HG03045 (cell line): ENCODE results near the gene MAP7D3.
"Not testable (repeated sequence)": the region's sequence is repeated elsewhere in the genome, so short reads cannot be mapped to it uniquely, and the experiment has no call there.

Experiments used
- ATAC-seq: cut with Tn5 transposase; IDR thresholded peaks from one replicate; pipeline ENCODE4 v1.9.1; 2021; ENCODE audit warnings: mild to moderate bottlenecking, moderate library complexity; ENCODE audit not compliant: unreplicated experiment

The MAP7D3 gene

GRCh38 chrX:136251041-136251991, at the start of gene MAP7D3:
Gene MAP7D3, minus strand, starts transcription at chrX:136251400. Its CDS starts 42 bp downstream, at chrX:136251358.
- peak; percentile 92 for ATAC-seq

DNA sequence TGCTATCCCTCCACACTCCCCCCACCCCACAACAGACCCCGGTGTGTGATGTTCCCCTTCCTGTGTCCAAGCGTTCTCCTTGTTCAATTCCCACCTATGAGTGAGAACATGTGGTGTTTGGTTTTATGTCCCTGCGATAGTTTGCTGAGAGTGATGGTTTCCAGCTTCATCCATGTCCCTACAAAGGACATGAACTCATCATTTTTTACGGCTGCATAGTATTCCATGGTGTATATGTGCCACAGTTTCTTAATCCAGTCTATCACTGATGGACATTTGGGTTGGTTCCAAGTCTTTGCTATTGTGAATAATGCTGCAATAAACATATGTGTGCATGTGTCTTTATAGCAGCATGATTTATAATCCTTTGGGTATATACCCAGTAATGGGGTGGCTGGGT, 49.5 kb upstream of the MAP7D3 start, which contains the start of gene ADGRG4:
ADGRG4 (plus strand) TSS at position 243 of the 400 bp plus-strand sequence. CDS start 7,815 bp downstream, outside the sequence.
- ATAC-seq: not testable (repeated sequence)

DNA sequence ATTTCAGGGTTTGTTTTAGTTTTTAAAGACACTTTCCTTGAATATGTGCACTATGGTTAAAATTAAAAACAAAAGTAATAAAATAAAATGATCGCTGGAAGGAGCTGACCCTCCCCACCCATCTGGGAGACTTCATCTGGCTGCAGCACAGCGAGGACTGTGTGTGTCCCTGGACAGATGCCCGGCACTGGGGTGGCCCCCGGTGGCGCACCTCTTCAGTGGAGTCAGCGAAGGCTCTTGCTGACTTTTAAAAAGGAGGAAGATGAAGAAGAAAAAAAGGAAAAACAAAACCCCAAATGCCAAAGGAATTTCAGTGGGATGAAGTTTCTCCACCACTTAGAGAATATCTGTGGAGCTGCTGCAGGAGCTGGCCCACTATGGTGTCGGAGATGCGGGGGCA, 44.2 kb upstream of the MAP7D3 start:
- no peak for ATAC-seq

DNA sequence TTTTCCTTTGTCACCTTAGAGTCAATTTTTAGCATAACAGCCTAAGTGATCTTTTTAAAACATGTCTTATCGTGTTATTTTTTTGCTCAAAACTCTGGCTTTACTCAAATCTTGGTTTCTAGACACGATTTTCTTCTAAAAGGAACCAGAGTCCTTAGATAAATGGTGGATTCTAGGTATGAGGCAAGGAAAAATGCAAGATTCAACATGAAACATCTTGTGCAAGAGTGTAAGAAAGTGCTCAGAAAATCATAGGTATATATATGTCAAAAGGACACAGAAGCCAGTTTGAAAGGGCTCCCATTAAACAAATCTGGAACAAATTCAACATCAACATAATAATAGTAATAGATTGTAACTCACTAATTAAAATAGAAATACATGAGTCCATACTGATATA, 41.5 kb upstream of the MAP7D3 start:
- ATAC-seq: no peak

DNA sequence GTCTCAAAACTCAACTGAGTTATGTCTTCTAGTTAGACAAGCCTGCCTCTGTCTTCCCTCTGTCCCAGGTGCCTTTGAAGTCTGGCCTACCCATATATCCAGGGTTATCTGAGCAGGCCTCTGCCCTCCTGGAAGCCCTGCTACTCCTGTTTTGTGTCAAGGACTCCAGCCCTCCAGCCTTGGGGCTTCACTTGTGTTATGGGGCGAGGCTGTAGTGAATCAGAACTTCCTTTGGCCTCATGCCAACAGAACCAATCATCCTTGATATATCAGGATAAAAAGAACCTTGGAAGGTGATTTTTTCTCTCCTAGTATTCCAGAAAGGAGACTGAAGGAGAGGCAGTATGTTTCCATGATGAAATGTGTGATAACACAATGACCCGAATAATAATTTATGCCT, 40.6 kb upstream of the MAP7D3 start:
- no peak for ATAC-seq

DNA sequence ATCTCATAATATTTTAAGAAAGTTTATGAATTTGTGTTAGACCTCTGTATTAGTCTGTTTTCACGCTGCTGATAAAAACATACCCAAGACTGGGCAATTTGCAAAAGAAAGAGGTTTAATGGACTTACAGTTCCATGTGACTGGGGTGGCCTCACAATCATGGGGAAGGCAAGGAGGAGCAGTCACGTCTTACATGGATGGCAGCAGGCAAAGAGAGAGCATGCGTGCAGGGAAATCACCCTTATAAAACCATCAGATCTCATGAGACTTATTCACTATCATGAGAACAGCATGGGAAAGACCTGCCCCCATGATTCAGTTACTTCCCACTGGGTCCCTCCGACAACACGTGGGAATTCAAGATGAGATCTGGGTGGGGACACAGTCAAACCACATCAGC, 35.2 kb upstream of the MAP7D3 start:
- ATAC-seq: not testable (repeated sequence)

DNA sequence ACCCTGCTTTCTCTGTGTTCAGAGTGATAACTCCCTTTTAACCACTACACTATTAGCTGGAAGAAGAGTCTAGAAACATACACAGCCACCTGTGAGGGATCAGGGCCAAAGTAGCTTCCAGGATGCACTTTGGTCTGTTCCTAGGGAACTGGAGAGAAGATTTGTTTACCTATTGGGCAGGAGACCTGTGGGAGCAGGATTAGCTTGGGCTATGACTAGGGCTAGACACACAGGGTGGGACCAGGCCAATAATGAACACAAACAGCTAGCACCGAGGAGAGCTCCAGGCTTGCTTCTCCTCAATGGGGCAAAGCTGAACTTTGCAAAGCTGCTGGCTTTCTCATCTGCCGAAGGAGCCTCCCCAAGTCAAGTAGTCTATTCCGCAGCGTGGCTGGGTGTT, 24.4 kb upstream of the MAP7D3 start:
- no peak for ATAC-seq

DNA sequence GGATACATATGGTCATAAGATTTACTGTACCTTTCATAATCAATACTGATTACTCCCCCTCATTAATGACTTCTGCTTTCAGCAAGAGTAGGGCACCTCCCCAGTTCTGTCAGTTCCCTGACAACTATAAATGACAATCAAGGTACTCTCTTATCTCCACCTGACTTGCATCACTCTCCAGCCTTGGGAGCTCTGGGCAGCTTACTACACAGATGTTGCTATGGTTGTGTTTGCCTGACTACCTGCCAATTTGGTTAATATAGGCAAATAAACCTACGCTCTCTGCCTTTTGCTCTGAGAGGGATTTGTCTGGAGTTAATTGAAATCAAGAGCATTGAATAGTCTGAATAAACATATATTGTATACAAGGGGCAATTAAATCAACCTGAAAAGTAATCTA, 22.8 kb upstream of the MAP7D3 start:
- no peak for ATAC-seq

DNA sequence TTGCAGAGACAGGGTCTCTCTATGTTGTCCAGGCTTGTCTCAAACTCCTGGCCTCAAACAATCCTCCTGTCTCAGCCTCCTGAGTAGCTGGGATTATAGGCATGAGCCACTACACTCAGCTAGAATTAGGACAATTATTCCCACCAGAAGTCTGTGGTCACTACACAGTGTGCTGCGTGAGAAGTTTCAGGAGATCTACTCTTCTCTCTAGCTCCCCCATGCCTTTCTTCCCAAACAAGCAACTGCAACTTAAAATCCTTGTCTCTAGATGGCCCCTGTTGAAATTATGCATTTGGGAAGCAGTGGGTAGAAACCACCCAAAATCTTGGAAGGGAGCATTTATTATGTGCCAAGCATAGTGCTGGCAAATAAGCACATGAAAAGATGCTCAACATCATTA, 21.1 kb upstream of the MAP7D3 start:
- no peak for ATAC-seq

DNA sequence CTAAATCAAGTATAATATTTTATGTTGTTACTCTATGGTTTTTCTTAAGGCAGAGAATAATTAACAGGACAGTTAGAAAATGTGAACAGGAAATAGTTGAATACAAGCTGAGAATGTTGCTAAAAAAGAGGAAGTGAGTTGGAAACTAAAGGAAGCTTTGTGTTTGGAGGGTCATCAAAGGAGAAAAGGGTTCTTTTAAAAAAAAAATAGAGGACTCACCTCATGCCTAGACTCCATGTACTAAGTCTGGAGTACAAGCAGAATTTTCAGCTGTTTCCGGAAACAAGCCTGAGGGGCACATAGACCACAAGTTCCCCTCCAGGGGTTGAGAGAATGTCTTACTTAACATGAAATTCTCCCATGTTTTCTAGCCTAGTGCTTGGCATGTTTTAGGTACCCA, 20.1 kb upstream of the MAP7D3 start:
- ATAC-seq: no peak

- ATAC-seq: no peak
Observed at GRCh38 chrX:136269921-136270320, 18.7 kb upstream of the MAP7D3 start.

DNA sequence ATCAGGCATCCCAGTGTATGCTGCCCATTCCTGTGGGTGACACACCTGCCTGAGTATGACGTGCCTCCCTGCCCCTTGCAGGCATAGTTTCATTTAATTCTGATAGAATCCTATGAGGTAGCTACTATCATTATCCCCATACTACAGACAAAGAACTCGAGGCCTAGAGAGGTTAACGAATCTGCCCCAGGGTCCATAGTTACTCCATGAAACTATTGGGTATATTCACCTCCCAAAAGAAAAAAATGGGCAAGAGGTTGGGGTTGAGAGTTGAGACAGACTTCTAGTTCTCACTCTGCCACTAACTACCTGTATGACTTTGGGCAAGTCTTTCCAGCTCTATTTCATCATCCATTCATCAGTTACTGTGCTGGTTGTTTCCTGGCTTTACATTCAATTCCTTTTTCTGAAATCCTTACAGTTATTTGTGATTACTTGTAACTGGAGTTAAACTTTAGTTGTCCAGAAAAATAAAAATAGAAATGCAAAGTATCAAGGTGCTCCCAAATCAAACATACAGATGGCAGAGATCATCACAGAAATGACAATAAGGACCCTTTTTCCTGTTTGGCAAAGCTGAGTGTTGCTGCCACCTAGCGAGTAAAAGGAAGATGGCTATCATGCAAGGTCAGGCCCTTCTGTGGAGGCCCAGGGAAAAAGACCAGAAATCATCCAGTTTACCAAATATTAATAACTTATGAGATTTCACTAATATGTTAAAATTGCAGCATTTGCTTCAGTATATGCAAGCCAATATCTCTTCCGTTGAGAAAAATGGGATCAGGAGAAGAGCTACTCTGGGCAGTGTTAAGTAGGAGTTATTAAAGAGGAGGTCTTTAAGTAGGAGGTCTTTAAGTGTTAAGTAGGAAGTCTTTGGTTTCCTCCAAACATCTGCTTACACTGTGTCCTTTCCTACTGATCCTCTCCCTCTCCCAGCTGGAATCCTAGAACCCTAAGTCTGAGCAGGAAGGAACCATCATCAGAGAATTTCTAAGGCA, 17.1 kb upstream of the MAP7D3 start:
- ATAC-seq: no peak

GRCh38 chrX:136266828-136267227, 15.6 kb upstream of the MAP7D3 start:
- no peak for ATAC-seq

DNA sequence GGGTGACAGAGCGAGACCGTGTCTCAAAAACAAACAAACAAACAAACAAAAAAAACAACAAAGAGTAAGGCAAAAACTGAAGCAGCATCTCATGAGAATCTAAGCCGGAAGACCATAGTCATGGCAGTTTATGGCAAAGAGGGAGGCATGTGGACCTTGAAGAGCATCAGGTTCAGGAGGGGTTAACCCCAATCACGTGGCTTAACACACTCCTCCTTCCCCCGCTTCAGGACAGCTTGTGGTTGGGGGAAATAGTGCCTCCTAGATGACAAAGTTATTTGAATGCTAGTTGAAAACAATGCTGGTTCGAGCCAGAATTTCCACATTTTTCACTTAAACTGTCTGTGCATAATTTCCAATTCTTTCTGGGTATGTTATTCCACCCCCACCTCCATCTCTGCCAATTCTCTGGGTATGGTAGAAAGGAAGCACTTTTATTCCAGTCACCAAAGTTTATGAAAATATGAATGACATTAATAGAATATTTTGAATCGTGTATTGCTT, 11.7 kb upstream of the MAP7D3 start:
- ATAC-seq: no peak

DNA sequence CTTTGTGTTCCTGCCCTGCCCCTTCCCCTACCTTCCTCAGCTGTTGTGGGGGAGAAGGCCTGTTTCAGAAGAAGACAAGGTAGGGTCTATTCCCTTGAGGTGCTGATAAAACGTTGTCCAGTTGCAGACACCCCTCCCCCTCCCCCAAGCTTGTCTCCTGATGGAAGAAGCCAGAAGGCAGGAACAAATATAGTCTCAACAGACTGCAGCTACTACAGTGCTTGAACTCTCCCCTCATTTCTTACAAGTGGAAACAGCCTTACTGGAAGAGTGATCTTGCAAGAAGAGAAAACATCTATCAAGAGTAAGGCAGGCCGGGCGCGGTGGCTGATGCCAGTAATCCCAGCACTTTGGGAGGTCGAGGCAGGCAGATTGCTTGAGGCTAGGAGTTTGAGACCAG, 11.0 kb upstream of the MAP7D3 start:
- no peak for ATAC-seq

- no peak for ATAC-seq
Observed at GRCh38 chrX:136261321-136261720, 10.1 kb upstream of the MAP7D3 start.

DNA sequence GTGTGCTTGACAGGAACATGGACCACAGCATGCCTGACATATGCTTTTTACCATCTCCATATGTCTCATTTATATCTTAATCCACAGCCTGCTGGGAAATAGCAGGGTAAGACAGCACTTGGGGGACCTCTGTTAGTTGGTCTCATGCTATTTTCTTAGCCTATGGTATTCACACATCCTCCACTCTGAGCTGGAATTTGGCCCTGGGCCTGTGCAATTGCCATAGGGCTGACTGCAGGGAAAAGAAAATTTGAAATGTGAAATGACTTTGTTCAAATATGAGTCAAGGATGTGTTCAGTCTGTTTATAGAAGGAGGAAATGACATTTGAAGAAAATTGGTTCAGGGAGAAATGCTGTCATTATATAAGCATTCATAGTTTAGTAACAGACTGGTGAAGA, 9.6 kb upstream of the MAP7D3 start:
- no peak for ATAC-seq

DNA sequence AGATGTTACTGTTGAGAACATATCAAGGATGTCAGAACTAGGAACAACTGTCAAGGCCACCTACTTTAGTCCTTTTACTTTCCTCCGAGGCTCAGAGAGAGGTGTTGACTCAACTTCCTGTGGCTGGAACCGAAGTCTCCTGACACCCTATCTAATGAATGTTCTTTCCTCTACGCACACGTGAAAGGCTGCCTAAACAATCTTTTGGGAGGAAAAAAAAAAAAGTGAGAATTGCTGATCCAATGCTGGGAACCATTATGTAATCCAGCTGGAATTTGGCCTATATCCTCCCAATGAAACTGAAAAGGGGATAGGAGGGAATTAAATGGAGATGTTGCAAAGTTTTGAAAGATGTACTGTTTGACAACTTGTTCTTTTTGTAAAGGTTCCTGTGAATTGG, 8.3 kb upstream of the MAP7D3 start:
- no peak for ATAC-seq

DNA sequence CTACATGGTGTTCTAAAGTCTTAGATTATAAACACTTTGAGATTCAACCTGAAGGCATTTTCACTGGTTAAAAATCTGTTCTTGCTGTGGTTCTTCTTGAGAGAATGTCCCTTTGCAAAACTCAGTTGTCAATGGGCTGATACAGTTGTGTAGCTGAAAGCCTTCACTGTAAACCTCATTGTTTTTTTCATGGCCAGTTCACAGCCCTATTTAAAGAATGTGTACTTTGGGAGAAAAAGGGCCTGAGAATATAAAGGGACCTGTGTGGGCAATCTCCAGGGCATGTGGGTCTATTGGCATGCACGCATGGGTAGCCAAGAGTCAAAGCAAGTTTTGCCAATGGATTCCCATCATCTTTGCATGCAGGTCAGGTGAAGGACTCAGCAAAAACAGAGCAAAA, 7.8 kb upstream of the MAP7D3 start:
- ATAC-seq: no peak

DNA sequence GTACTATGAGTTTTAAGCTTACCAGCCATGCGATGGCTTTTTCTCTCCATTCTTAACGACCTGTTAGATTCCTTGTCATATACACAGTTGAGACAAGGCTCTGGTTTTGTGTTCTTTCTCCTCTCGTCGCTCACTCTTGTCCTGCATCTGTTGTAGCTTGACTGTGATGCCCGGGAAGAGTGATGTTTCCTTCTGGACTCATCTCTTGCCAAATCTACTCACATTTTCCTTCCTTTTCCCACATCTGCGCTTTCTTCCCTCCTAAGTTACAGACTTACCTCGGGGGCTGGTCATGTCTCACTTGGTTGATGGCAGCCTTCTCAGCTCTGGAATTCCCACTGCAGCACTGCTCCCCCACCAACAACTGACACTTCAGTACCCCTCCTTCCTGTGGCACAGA, 4.8 kb upstream of the MAP7D3 start:
- ATAC-seq: no peak

- no peak for ATAC-seq
Observed at GRCh38 chrX:136255541-136255940, 4.3 kb upstream of the MAP7D3 start.
